ENCODE measurements around the gene SNX18. TPM values are rescaled to one million over a fixed set of nuclear protein-coding genes. Genes with fewer than 3 reads are reported as not detected.

The SNX18 gene
- total and polyA plus RNA-seq, 12 donors: 4.1 to 31.0 (median 19.9) TPM

DNA sequence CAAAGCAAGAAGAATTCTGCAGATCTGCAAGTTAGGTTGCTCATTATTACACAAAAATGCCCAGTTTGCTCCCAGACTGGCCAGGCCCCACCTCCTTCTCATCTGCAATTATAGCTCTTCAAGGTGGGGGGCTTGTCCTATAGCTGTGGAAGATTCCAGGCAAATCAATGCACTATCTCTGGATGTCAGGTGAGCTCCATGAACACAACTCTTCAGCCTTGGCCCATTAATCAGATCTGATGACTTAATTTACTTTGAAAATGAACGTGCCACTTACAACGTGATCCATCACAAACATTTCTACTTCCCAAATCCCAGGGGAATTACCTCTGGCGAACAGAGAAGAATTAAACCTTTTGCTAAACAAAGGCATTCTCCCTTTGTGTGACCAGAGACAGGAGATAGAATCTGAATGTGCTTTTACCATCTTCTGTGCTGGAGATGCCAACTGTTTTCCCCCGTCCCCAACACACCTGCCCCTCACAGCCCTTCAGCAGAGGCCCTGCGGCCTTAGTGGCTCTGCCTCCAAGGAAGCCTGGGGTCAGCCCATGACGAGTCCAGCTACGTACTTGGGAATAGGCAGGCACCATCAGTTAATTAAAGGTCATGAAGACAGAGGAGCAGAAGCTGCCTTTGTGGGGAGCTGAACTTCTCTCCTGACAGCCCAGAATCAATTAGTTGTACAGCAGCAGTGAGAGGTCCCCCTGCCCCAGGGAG is 60.5 kb downstream of the SNX18 start:
- no peak overlapping the region for H3K27ac ChIP-seq
- H3K36me3 ChIP-seq: no peaks in the 10 kb centered on the region
- WGBS, 2 donors: 86 to 88% methylated on average over 7 of the region's 7 CpGs
- TF ChIP-seq, protein P1, sequence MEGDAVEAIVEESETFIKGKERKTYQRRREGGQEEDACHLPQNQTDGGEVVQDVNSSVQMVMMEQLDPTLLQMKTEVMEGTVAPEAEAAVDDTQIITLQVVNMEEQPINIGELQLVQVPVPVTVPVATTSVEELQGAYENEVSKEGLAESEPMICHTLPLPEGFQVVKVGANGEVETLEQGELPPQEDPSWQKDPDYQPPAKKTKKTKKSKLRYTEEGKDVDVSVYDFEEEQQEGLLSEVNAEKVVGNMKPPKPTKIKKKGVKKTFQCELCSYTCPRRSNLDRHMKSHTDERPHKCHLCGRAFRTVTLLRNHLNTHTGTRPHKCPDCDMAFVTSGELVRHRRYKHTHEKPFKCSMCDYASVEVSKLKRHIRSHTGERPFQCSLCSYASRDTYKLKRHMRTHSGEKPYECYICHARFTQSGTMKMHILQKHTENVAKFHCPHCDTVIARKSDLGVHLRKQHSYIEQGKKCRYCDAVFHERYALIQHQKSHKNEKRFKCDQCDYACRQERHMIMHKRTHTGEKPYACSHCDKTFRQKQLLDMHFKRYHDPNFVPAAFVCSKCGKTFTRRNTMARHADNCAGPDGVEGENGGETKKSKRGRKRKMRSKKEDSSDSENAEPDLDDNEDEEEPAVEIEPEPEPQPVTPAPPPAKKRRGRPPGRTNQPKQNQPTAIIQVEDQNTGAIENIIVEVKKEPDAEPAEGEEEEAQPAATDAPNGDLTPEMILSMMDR (IDR thresholded peaks at IDR 0.05): no peak
- intact Hi-C loops (cut with DNase I): no loop called here
- H3K4me1 ChIP-seq: peaks cover 0 to 41% (median 9%) of the 10 kb centered on the region in 9 donors
- ATAC-seq (no peak), DNase-seq (no peak)
- no peaks in the 10 kb centered on the region for H3K27me3 ChIP-seq
- H3K4me3 ChIP-seq: no peak overlapping the region
- H3K9me3 ChIP-seq: no peaks in the 10 kb centered on the region

DNA sequence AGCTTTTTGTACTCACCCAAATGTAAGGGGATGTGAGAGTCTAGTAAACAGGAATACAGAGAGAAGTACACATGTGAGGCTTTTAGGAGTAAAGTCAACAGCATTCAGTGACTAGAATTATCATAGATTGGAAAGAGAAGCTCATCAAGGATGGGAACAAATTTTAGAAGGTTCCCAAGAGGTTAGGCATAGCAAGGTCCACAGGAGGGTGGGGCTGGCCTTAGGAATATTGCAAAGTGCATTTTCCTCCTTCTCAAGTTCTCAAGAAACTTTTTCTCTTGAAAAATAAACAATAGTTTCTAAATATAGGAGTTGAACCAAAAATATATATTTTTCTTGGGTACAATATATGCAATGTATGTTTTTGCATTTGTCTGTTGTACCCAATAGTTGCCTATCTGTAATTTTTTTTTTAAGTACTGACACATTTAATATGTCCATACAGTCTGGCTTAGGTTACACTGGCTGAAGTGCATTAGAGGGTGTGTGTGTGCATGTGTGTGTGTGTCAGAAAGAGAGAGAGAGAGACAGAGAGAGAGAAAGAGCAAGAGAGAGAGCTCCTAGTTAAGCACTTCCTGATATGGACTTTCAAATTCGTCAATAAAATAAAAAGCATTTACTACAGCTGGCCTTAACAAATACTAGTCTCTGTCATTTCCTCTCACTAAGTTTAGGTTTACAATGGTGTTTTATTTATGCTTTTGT is 62.2 kb downstream of the SNX18 start:
- H3K27ac ChIP-seq: peak overlapping the region in 2 of 10 donors; percentile 60 to 81
- intact Hi-C loops (cut with DNase I): no loop called here
- ATAC-seq: no peak

DNA sequence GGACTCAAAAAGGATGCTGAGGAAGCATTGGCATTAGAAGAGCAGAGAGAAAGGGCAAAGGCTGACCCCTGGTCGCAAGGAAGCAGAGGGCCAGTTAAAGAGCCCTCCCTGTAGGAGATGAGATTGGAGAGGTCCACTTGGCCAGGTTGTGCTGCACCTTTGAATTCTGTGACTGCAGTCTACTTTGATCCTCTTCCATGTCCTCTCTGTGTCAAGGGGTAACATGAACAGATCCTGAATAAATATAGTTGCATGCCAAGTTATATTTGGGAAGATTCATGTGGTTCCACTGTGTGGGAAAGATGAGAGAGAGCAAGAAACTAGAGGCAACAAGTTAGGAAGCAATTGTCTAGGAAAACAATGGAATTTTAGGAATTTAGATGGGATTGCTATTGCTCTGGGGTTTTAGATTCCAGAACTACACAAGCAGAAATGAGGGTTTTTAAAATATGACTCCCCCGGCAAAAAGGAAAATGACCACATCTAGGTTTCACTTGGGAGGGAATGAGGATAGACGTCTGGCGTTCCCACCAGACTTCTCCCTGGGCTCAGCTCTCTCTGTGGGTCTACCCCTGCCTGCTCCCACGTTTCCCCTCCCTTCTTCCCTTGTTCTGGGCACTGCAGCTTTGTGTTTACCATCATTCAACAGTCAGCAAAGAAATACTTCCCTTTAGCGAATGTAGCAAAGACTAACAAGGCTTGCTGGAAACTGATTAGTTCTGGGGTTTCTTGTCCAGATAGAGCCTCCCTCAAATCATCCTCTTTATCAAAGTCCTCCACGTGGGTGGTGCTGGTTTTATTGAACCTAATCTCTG is 63.6 kb downstream of the SNX18 start:
- Histone ChIP-seq H3K9me3 (peaks cover 0 to 7% (median 2%) of the 10 kb centered on the region in 11 donors), H3K4me1 (peaks cover 0 to 44% (median 9%) of the 10 kb centered on the region in 9 donors), H3K36me3 (no peaks in the 10 kb centered on the region), H3K27ac (peak overlapping the region in 8 of 10 donors; percentile 3 to 81 (median 52)), H3K27me3 (no peaks in the 10 kb centered on the region), H3K4me3 (no peak overlapping the region)
- intact Hi-C loops (cut with DNase I): no loop called here
- 51 to 52% methylated on average over 7 of the region's 7 CpGs for WGBS, 2 donors
- TF ChIP-seq, protein P1 (IDR thresholded peaks at IDR 0.05): no peak
- DNase-seq: no peak
- peak; percentile 47 to 70 (median 52) for ATAC-seq

More for the DNA sequence above, 62.2 kb downstream of the SNX18 start:
- no peaks in the 10 kb centered on the region for H3K9me3 ChIP-seq
- TF ChIP-seq, protein P1 (IDR thresholded peaks at IDR 0.05): no peak
- 38 to 45% methylated on average over 1 of the region's 1 CpG for WGBS, 2 donors
- DNase-seq: no peak
- peaks cover 0 to 44% (median 9%) of the 10 kb centered on the region in 9 donors for H3K4me1 ChIP-seq
- no peak overlapping the region for H3K4me3 ChIP-seq
- H3K36me3 ChIP-seq: no peaks in the 10 kb centered on the region
- no peaks in the 10 kb centered on the region for H3K27me3 ChIP-seq
